Heart left ventricle (tissue), 16 donors: ENCODE data around the gene STK4. TPM values are rescaled to one million over a fixed set of nuclear protein-coding genes. Genes with fewer than 3 reads are reported as not detected.

Experiments
- ATAC-seq, 4 donors: fragments of 200-7000 bp; cut with Tn5 transposase; one replicate each; pipeline ENCODE4 v1.9.1; 2020 to 2022; ENCODE audit warnings: moderate library complexity in 4 of 4, mild to moderate bottlenecking in 3 of 4, moderate number of reproducible peaks in 1 of 4
- DNase-seq, 5 donors: peaks; one replicate each; pipeline ENCODE4 v3.0.0-alpha.2; 2020
- H3K27ac ChIP-seq, 12 donors: fragments of 200-600 bp; sonication (generic) in 4 of 12; one replicate each; pipeline versions ENCODE4 v1.5.0 to v1.8.0; 2016 to 2022; ENCODE audit warnings: mild to moderate bottlenecking in 2 of 12
- H3K27me3 ChIP-seq, 9 donors: fragments of 200-600 bp; sonication (generic) in 2 of 9; one replicate each; pipeline versions ENCODE4 v1.5.1 to v1.8.0; 2016 to 2022; ENCODE audit warnings: mild to moderate bottlenecking in 3 of 9
- H3K36me3 ChIP-seq, 9 donors: fragments of 200-600 bp; sonication (generic) in 2 of 9; one replicate each; pipeline versions ENCODE4 v1.5.0 to v1.8.0; 2018 to 2022; ENCODE audit warnings: mild to moderate bottlenecking in 2 of 9
- H3K4me1 ChIP-seq, 12 donors: fragments of 200-600 bp; sonication (generic) in 4 of 12; one replicate each; pipeline versions ENCODE4 v1.5.0 to v1.8.0; 2016 to 2022; ENCODE audit warnings: mild to moderate bottlenecking in 3 of 12
- H3K4me3 ChIP-seq, 12 donors: fragments of 200-600 bp; sonication (generic) in 4 of 12; one replicate each; pipeline versions ENCODE4 v1.5.0 to v1.8.0; 2017 to 2022; ENCODE audit warnings: mild to moderate bottlenecking in 9 of 12, moderate library complexity in 4 of 12
- H3K9me3 ChIP-seq, 12 donors: fragments of 200-600 bp; sonication (generic) in 4 of 12; one replicate each; pipeline versions ENCODE4 v1.5.0 to v1.8.0; 2016 to 2022; ENCODE audit warnings: mild to moderate bottlenecking in 1 of 12
- CTCF ChIP-seq, 12 donors: fragments of 200-600 bp; sonication (generic) in 4 of 12; IDR thresholded peaks; one replicate each; pipeline versions ENCODE4 v1.5.0 to v1.8.0; 2018 to 2022; ENCODE audit warnings: antibody characterized with exemption in 12 of 12, mild to moderate bottlenecking in 5 of 12
- POLR2A ChIP-seq, 2 donors: fragments of 450-650 bp; IDR thresholded peaks; one replicate each; pipeline ENCODE4 v1.6.1; 2017; ENCODE audit warnings: antibody characterized with exemption in 2 of 2, mild to moderate bottlenecking in 2 of 2, moderate library complexity in 2 of 2
- WGBS, 4 donors: extraction: QIAGEN DNeasy Blood & Tissue Kit in 2 of 4; methylation state at CpG; one replicate each; pipeline versions ENCODE4 v1.1.5 to v1.1.7; 2013 to 2018; 5-methylcytosine and 5-hydroxymethylcytosine counted together
- intact Hi-C, 10 donors: fragments of 100-400 bp; cut with DNase I; formaldehyde crosslinking; loops; one replicate each; pipeline versions ENCODE4 v1.11.1 to v1.14.2; 2022
- polyA plus RNA-seq, 2 donors: library from polyadenylated mRNA; stranded (reverse); fragments of 200-250 nt; gene quantifications; one replicate each; pipeline ENCODE4 v1.2.3, GENCODE V29; 2013
- total RNA-seq, 9 donors: library from RNA; depleted of rRNA in 2 of 9; stranded (reverse); fragments of >200 nt in 2 of 9; fragmentation: NEBNext Ultra II Directional in 3 of 9; extraction: Animal tissue kit (Norgen Biotek cat#: 25700) in 3 of 9; gene quantifications; one replicate each; pipeline versions ENCODE4 v1.1.0 to v1.2.4, GENCODE V29; 2016 to 2023
- donor health status: ischemic (EF 13 %, LVEDD 7.1; RV severe dilation, severe dysfunction).
- donor health status: healthy with polysubstance abuse.
- donor health status: DM: no; HTN: yes; CAD: no.
- donor health status: DM: no; HTN: no; CAD: no.
- donor health status: ischemic (EF 25% LVEDD 6.9; RV normal size, moderate dysfunction).
- donor health status: ischemic (EF 25% LVEDD 5.7; RV mildly dilated, moderate dysfunction).
- donor health status: healthy.
- donor health status: DM: yes; HTN: yes; CAD: no.
- donor health status: ischemic (EF 35%, LVEDD 5.7; RV mildly dilated, moderate dysfunction).
- donor health status: nonischemic (EF 11% LVEDD 7.7; RV severe dilation, severe dysfunction).
- donor health status: DM: yes; HTN: yes; CAD: no.
- donor health status: PGD.
- donor health status: ischemic (EF 29% LVEDD 5.4; RV normal size, mild dysfunction).
- donor health status: nonischemic (EF 23%, LVEDD 6.1; RV moderate dilation, normal function).

Gene STK4
- total and polyA plus RNA-seq, 11 donors = 3.2 to 25.3 (median 9.3) TPM

DNA sequence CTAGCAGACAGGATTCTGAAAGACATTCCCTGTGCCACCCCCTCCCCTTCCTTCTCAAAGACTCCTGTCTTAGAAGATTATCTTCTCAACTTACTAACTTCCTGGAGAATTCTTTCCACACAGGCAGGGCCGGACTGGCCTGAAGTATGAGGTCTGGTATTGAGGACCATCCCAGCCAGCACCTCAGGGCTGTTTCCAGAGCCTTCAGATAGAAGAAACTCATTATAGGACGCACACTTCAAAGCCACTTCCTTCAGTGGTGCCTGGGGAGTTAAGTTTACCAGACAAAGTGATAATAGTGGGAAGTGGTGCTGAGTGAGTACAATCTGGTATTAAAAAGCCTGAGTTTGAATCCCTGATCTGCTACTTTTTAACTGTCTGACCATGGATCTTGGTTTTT, 119.0 kb downstream of the STK4 start:
- Histone ChIP-seq H3K27ac (no peak overlapping the region), H3K36me3 (peaks cover 0 to 26% (median 14%) of the 10 kb centered on the region in 9 donors), H3K4me1 (no peaks in the 10 kb centered on the region), H3K4me3 (no peak overlapping the region), H3K9me3 (peaks cover 0 to 17% (median 2%) of the 10 kb centered on the region in 12 donors), H3K27me3 (no peaks in the 10 kb centered on the region)
- intact Hi-C loops = no loop called here
- ATAC-seq = no peak
- TF ChIP-seq CTCF (IDR thresholded peaks at IDR 0.05) (no peak), POLR2A (IDR thresholded peaks at IDR 0.05) (no peak)
- 38 to 60% (median 48%) methylated on average over 2 of the region's 2 CpGs for WGBS, 4 donors
- no peak for DNase-seq

- 93 to 100% (median 97%) methylated on average over 1 of the region's 1 CpG for WGBS, 4 donors
- Histone ChIP-seq H3K27me3 (no peaks in the 10 kb centered on the region), H3K4me3 (no peak overlapping the region), H3K9me3 (peaks cover 0 to 17% (median 2%) of the 10 kb centered on the region in 12 donors), H3K36me3 (peaks cover 0 to 20% (median 9%) of the 10 kb centered on the region in 9 donors), H3K4me1 (no peaks in the 10 kb centered on the region), H3K27ac (no peak overlapping the region)
- DNase-seq (no peak), ATAC-seq (no peak)
- intact Hi-C loops = no loop called here
- TF ChIP-seq POLR2A (IDR thresholded peaks at IDR 0.05) = no peak
- TF ChIP-seq CTCF (IDR thresholded peaks at IDR 0.05) = no peak
These were observed 119.6 kb downstream of the STK4 start for GRCh38 chr20:45085867-45086266.

- no peak overlapping the region for H3K4me3 ChIP-seq
- no peaks in the 10 kb centered on the region for H3K4me1 ChIP-seq
- intact Hi-C loops = no loop called here
- TF ChIP-seq POLR2A (IDR thresholded peaks at IDR 0.05) (no peak), CTCF (IDR thresholded peaks at IDR 0.05) (no peak)
- ATAC-seq (no peak), DNase-seq (no peak)
- H3K27me3 ChIP-seq = no peaks in the 10 kb centered on the region
- H3K9me3 ChIP-seq = peaks cover 0 to 12% (median 2%) of the 10 kb centered on the region in 12 donors
- H3K36me3 ChIP-seq = peaks cover 0 to 8% (median 0%) of the 10 kb centered on the region in 9 donors
- 80 to 88% (median 83%) methylated on average over 3 of the region's 3 CpGs for WGBS, 4 donors
- no peak overlapping the region for H3K27ac ChIP-seq
These were observed 120.9 kb downstream of the STK4 start for GRCh38 chr20:45087097-45087790.

GRCh38 chr20:45087814-45088213, 121.5 kb downstream of the STK4 start:
- TF ChIP-seq POLR2A (IDR thresholded peaks at IDR 0.05) (no peak), CTCF (IDR thresholded peaks at IDR 0.05) (no peak)
- Histone ChIP-seq H3K27ac (no peak overlapping the region), H3K4me1 (no peaks in the 10 kb centered on the region), H3K9me3 (peaks cover 0 to 7% (median 0%) of the 10 kb centered on the region in 12 donors), H3K27me3 (no peaks in the 10 kb centered on the region), H3K36me3 (peaks cover 0 to 2% (median 0%) of the 10 kb centered on the region in 9 donors), H3K4me3 (no peak overlapping the region)
- DNase-seq (no peak), ATAC-seq (no peak)
- intact Hi-C loops = no loop called here
- WGBS, 4 donors = 77 to 88% (median 85%) methylated on average over 1 of the region's 1 CpG
